Muscle of leg (tissue), 11 donors: ENCODE data around the gene CEP20. TPM values are rescaled to one million over a fixed set of nuclear protein-coding genes. Genes with fewer than 3 reads are reported as not detected.
A peak's percentile ranks its signal among the peaks of the same experiment; 100 is the strongest.

Experiments
- DNase-seq: peaks from one replicate; pipeline ENCODE4 v3.0.0; 2013
- H3K27ac ChIP-seq: one replicate; pipeline ENCODE4 v1.5.1; 2013; ENCODE audit warnings: mild to moderate bottlenecking, low read length, control low read depth
- H3K27me3 ChIP-seq: one replicate; pipeline ENCODE4 v1.6.1; 2013; ENCODE audit warnings: low read length; ENCODE audit not compliant: control insufficient read depth, insufficient read depth
- H3K36me3 ChIP-seq: one replicate; pipeline ENCODE4 v1.6.1; 2013; ENCODE audit warnings: low read length; ENCODE audit not compliant: control insufficient read depth, insufficient read depth
- H3K4me1 ChIP-seq: one replicate; pipeline ENCODE4 v1.6.1; 2013; ENCODE audit warnings: low read length; ENCODE audit not compliant: control insufficient read depth, insufficient read depth
- H3K4me3 ChIP-seq: one replicate; pipeline ENCODE4 v1.5.1; 2013; ENCODE audit warnings: low read length, control low read depth
- H3K9me3 ChIP-seq: replicated peaks from 2 replicates; pipeline ENCODE4 v1.6.1; 2013; ENCODE audit warnings: low read depth, low read length; ENCODE audit not compliant: control insufficient read depth
- WGBS: methylation state at CpG from one replicate; pipeline ENCODE4 v1.1.5; 2013; ENCODE audit warnings: missing lambda C conversion rate; ENCODE audit not compliant: insufficient coverage; 5-methylcytosine and 5-hydroxymethylcytosine counted together
- polyA plus RNA-seq, 8 donors: library from polyadenylated mRNA; unstranded; fragments of 120-200 nt; gene quantifications; one replicate each; pipeline versions ENCODE4 v1.2.1 to v1.2.3, GENCODE V29; 2013; ENCODE audit warnings: inconsistent platforms in 1 of 8, low replicate concordance in 1 of 8; ENCODE audit not compliant: insufficient read length in 8 of 8, insufficient read depth in 1 of 8
- total RNA-seq: library from RNA; stranded (reverse); fragments of 120-200 nt; gene quantifications from one replicate; pipeline ENCODE4 v1.2.4, GENCODE V29; 2013

The CEP20 gene
- total and polyA plus RNA-seq, 9 donors: 19.3 to 27.2 (median 21.9) TPM

- Histone ChIP-seq H3K36me3 (no peaks in the 10 kb centered on the region), H3K27me3 (no peaks in the 10 kb centered on the region), H3K4me3 (no peak overlapping the region), H3K27ac (no peak overlapping the region), H3K4me1 (peaks cover 6% of the 10 kb centered on the region), H3K9me3 (no peaks in the 10 kb centered on the region)
- DNase-seq: peak; percentile 85
- WGBS: 13% methylated on average over 7 of the region's 17 CpGs
Observed at GRCh38 chr16:15822957-15823356, 65.4 kb downstream of the CEP20 start.

GRCh38 chr16:15820837-15821236 lies 67.6 kb downstream of the CEP20 start:
- no peak overlapping the region for H3K4me3 ChIP-seq
- DNase-seq: no peak
- H3K9me3 ChIP-seq: peaks cover 6% of the 10 kb centered on the region
- no peaks in the 10 kb centered on the region for H3K27me3 ChIP-seq
- WGBS: 76% methylated on average over 5 of the region's 7 CpGs
- no peak overlapping the region for H3K27ac ChIP-seq
- peaks cover 6% of the 10 kb centered on the region for H3K4me1 ChIP-seq
- H3K36me3 ChIP-seq: no peaks in the 10 kb centered on the region

GRCh38 chr16:15819046-15819445 lies 69.4 kb downstream of the CEP20 start:
- no peak for DNase-seq
- no peaks in the 10 kb centered on the region for H3K27me3 ChIP-seq
- no peak overlapping the region for H3K27ac ChIP-seq
- H3K4me3 ChIP-seq: no peak overlapping the region
- WGBS: no CpG with 5 or more reads among the region's 2 CpGs
- no peaks in the 10 kb centered on the region for H3K36me3 ChIP-seq
- peaks cover 6% of the 10 kb centered on the region for H3K9me3 ChIP-seq
- H3K4me1 ChIP-seq: peaks cover 6% of the 10 kb centered on the region

- peaks cover 6% of the 10 kb centered on the region for H3K9me3 ChIP-seq
Observed at GRCh38 chr16:15817446-15817845, 71.0 kb downstream of the CEP20 start.

GRCh38 chr16:15816228-15816627 lies 72.2 kb downstream of the CEP20 start:
- Histone ChIP-seq H3K4me3 (no peak overlapping the region), H3K27me3 (no peaks in the 10 kb centered on the region), H3K4me1 (peaks cover 11% of the 10 kb centered on the region), H3K27ac (peak overlapping the region; percentile 43), H3K9me3 (peaks cover 6% of the 10 kb centered on the region), H3K36me3 (no peaks in the 10 kb centered on the region)
- DNase-seq: no peak

More at GRCh38 chr16:15817446-15817845, 71.0 kb downstream of the CEP20 start:
- Histone ChIP-seq H3K4me3 (no peak overlapping the region), H3K27ac (no peak overlapping the region), H3K4me1 (no peaks in the 10 kb centered on the region), H3K27me3 (no peaks in the 10 kb centered on the region), H3K36me3 (no peaks in the 10 kb centered on the region)
- no peak for DNase-seq
- WGBS: no CpG with 5 or more reads among the region's 2 CpGs

Other genes starting within 250 kb of the CEP20 start
- 16.9 TPM for gene MARF1, start 245.4 kb downstream of the CEP20 start, total RNA-seq
- 10 to 100 TPM; 24.9 to 34.1 (median 30.9) TPM for gene MARF1, start 245.4 kb downstream of the CEP20 start, polyA plus RNA-seq
- gene NDE1, start 238.4 kb downstream of the CEP20 start, total RNA-seq: 13.6 TPM
- 10 to 100 TPM; 21.4 to 38.9 (median 25.3) TPM for gene NDE1, start 238.4 kb downstream of the CEP20 start, polyA plus RNA-seq
- gene MYH11, start 31.6 kb downstream of the CEP20 start, total RNA-seq: 9.4 TPM
- 10 to 100 TPM; 12.1 to 38.0 (median 21.1) TPM for gene MYH11, start 31.6 kb downstream of the CEP20 start, polyA plus RNA-seq
- 3.0 TPM for gene ABCC1, start 61.0 kb upstream of the CEP20 start, total RNA-seq
- 1 to 10 TPM; 3.9 to 8.5 (median 5.8) TPM for gene ABCC1, start 61.0 kb upstream of the CEP20 start, polyA plus RNA-seq